Liver (tissue), 9 donors: ENCODE measurements around the gene SUCLG2. TPM values are rescaled to one million over a fixed set of nuclear protein-coding genes. Genes with fewer than 3 reads are reported as not detected.

Source experiments
- DNase-seq: peaks from one replicate; pipeline ENCODE4 v3.0.0-alpha.2; 2017; ENCODE audit warnings: low spot score
- H3K27ac ChIP-seq, 2 donors: one replicate each; pipeline ENCODE4 v1.7.0; 2013; ENCODE audit warnings: inconsistent platforms in 2 of 2, low read length in 2 of 2, control low read depth in 1 of 2, low read depth in 1 of 2, mild to moderate bottlenecking in 1 of 2
- H3K27me3 ChIP-seq, 4 donors: one replicate each; pipeline versions ENCODE4 v1.6.1 to v1.7.0; 2013; ENCODE audit warnings: low read length in 3 of 4, inconsistent platforms in 1 of 4, mild to moderate bottlenecking in 1 of 4, moderate library complexity in 1 of 4; ENCODE audit not compliant: control insufficient read depth in 4 of 4, insufficient read depth in 4 of 4
- H3K36me3 ChIP-seq, 4 donors: one replicate each; pipeline versions ENCODE4 v1.6.1 to v1.7.0; 2013; ENCODE audit warnings: low read length in 3 of 4, mild to moderate bottlenecking in 3 of 4, low read depth in 1 of 4, moderate library complexity in 1 of 4; ENCODE audit not compliant: control insufficient read depth in 4 of 4, insufficient read depth in 3 of 4
- H3K4me1 ChIP-seq, 4 donors: one replicate each; pipeline versions ENCODE4 v1.6.1 to v1.7.0; 2013; ENCODE audit warnings: low read length in 3 of 4, mild to moderate bottlenecking in 3 of 4, moderate library complexity in 1 of 4; ENCODE audit not compliant: control insufficient read depth in 4 of 4, insufficient read depth in 4 of 4
- H3K4me3 ChIP-seq, 3 donors: one replicate each; pipeline versions ENCODE4 v1.6.1 to v1.7.0; 2013; ENCODE audit warnings: low read length in 3 of 3, control low read depth in 1 of 3, low read depth in 1 of 3, mild to moderate bottlenecking in 1 of 3
- H3K9ac ChIP-seq, 2 donors: one replicate each; pipeline ENCODE4 v1.7.0; 2013; ENCODE audit warnings: low read length in 2 of 2, mild to moderate bottlenecking in 2 of 2, moderate library complexity in 2 of 2, control low read depth in 1 of 2, low read depth in 1 of 2
- H3K9me3 ChIP-seq, 4 donors: one replicate each; pipeline versions ENCODE4 v1.6.1 to v1.7.0; 2013; ENCODE audit warnings: low read length in 3 of 4; ENCODE audit not compliant: control insufficient read depth in 4 of 4
- EGR1 ChIP-seq, 2 donors: IDR thresholded peaks; 2 replicates each; pipeline ENCODE4 v1.6.1; 2016 to 2018; ENCODE audit warnings: antibody characterized with exemption in 2 of 2, low read depth in 2 of 2
- FOXA1 ChIP-seq: IDR thresholded peaks from 2 replicates; pipeline ENCODE4 v1.6.1; 2016; ENCODE audit warnings: antibody characterized with exemption
- FOXA2 ChIP-seq: IDR thresholded peaks from 2 replicates; pipeline ENCODE4 v1.6.1; 2016; ENCODE audit warnings: antibody characterized with exemption
- GABPA ChIP-seq, 2 donors: IDR thresholded peaks in 1 of 2; conservative IDR thresholded peaks in 1 of 2; 2 replicates each; pipeline ENCODE4 v1.6.1; 2016; ENCODE audit warnings: antibody characterized with exemption in 2 of 2, mild to moderate bottlenecking in 1 of 2, moderate library complexity in 1 of 2
- HNF4A ChIP-seq, 2 donors: conservative IDR thresholded peaks; 2 replicates each; pipeline ENCODE4 v1.6.1; 2016; ENCODE audit warnings: antibody characterized with exemption in 2 of 2, mild to moderate bottlenecking in 2 of 2
- HNF4G ChIP-seq: IDR thresholded peaks from 2 replicates; pipeline ENCODE4 v1.6.1; 2016; ENCODE audit warnings: antibody characterized with exemption
- JUND ChIP-seq, 2 donors: IDR thresholded peaks; 2 replicates each; pipeline ENCODE4 v1.6.1; 2016; ENCODE audit warnings: antibody characterized with exemption in 2 of 2
- NR2F2 ChIP-seq: IDR thresholded peaks from 2 replicates; pipeline ENCODE4 v1.6.1; 2016; ENCODE audit warnings: antibody characterized with exemption
- RAD21 ChIP-seq, 2 donors: IDR thresholded peaks; 2 replicates each; pipeline ENCODE4 v1.6.1; 2016; ENCODE audit warnings: antibody characterized with exemption in 2 of 2, mild to moderate bottlenecking in 2 of 2
- SP1 ChIP-seq: IDR thresholded peaks from 2 replicates; pipeline ENCODE4 v1.6.1; 2018; ENCODE audit warnings: antibody characterized with exemption, mild to moderate bottlenecking
- YY1 ChIP-seq: IDR thresholded peaks from 2 replicates; pipeline ENCODE4 v1.6.1; 2016; ENCODE audit warnings: antibody characterized with exemption, mild to moderate bottlenecking
- WGBS: extraction: QIAGEN DNeasy Blood & Tissue Kit; methylation state at CpG from one replicate; pipeline ENCODE4 v1.1.7; 2013; 5-methylcytosine and 5-hydroxymethylcytosine counted together
- polyA plus RNA-seq, 2 donors: library from polyadenylated mRNA; stranded (reverse) in 1 of 2; unstranded in 1 of 2; fragments of 200-250 nt in 1 of 2; fragments of >200 nt in 1 of 2; fragmentation: Nextera tagmentation in 1 of 2; extraction: Ambion mirVana in 1 of 2; gene quantifications; one replicate each; pipeline versions ENCODE4 v1.2.1 to v1.2.3, GENCODE V29; 2013 to 2015
- total RNA-seq, 2 donors: library from RNA; depleted of rRNA; stranded (reverse); fragments of >200 nt; gene quantifications; one replicate each; pipeline ENCODE4 v1.2.3, GENCODE V29; 2014
- TF ChIP-seq, protein P1 (sequence below): IDR thresholded peaks from 2 replicates; pipeline ENCODE4 v1.6.1; 2016; ENCODE audit warnings: antibody characterized with exemption, mild to moderate bottlenecking
- TF ChIP-seq, protein P2 (sequence below): IDR thresholded peaks from 2 replicates; pipeline ENCODE4 v1.6.1; 2016; ENCODE audit warnings: antibody characterized with exemption
- TF ChIP-seq, protein P3 (sequence below): IDR thresholded peaks from 2 replicates; pipeline ENCODE4 v1.6.1; 2016; ENCODE audit warnings: antibody characterized with exemption
- TF ChIP-seq, protein P4 (sequence below): fragments of 150-350 bp; IDR thresholded peaks from 2 replicates; pipeline ENCODE4 v1.5.1; 2017; ENCODE audit warnings: improper control_type of control experiment, low read depth, low read length; ENCODE audit not compliant: missing input control
- donor health status: healthy.
- donor health status: healthy.
- donor health status: healthy.
- donor health status: healthy.
- donor health status: healthy.

SUCLG2 gene
- total and polyA plus RNA-seq, 4 donors = 45.3 to 114 (median 92.8) TPM

DNA sequence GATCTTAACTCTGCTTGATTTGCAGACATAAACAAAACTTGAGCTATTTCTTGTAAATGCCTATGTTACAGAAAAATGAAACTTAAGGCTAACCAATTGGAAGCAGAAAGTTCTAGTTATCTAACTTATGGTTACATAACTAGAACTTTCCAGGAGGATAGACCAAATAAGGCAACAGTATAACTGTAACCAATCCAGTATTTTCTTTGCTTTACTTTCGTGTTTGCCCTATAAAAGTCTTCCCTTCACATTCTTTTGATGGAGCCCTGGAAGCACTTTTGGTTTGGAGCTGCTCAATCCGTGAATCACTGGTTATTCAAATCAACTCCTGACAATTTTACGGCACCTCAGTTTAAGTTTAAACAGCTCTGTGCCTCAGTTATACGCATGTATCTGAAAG, 164.6 kb downstream of the SUCLG2 start:
- TF ChIP-seq JUND (IDR thresholded peaks at IDR 0.05) (no peak), HNF4G (no peak), NR2F2 (no peak), HNF4A (conservative IDR thresholded peaks at IDR 0.05) (no peak), FOXA1 (no peak), GABPA (IDR thresholded peaks at IDR 0.05 in 1 of 2, conservative IDR thresholded peaks at IDR 0.05 in 1 of 2) (no peak), YY1 (no peak), FOXA2 (no peak), EGR1 (IDR thresholded peaks at IDR 0.05; ENCODE audit: low read depth in 2 of 2) (no peak), SP1 (no peak)
- TF ChIP-seq, protein P1, sequence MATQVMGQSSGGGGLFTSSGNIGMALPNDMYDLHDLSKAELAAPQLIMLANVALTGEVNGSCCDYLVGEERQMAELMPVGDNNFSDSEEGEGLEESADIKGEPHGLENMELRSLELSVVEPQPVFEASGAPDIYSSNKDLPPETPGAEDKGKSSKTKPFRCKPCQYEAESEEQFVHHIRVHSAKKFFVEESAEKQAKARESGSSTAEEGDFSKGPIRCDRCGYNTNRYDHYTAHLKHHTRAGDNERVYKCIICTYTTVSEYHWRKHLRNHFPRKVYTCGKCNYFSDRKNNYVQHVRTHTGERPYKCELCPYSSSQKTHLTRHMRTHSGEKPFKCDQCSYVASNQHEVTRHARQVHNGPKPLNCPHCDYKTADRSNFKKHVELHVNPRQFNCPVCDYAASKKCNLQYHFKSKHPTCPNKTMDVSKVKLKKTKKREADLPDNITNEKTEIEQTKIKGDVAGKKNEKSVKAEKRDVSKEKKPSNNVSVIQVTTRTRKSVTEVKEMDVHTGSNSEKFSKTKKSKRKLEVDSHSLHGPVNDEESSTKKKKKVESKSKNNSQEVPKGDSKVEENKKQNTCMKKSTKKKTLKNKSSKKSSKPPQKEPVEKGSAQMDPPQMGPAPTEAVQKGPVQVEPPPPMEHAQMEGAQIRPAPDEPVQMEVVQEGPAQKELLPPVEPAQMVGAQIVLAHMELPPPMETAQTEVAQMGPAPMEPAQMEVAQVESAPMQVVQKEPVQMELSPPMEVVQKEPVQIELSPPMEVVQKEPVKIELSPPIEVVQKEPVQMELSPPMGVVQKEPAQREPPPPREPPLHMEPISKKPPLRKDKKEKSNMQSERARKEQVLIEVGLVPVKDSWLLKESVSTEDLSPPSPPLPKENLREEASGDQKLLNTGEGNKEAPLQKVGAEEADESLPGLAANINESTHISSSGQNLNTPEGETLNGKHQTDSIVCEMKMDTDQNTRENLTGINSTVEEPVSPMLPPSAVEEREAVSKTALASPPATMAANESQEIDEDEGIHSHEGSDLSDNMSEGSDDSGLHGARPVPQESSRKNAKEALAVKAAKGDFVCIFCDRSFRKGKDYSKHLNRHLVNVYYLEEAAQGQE = no peak
- TF ChIP-seq, protein P2, sequence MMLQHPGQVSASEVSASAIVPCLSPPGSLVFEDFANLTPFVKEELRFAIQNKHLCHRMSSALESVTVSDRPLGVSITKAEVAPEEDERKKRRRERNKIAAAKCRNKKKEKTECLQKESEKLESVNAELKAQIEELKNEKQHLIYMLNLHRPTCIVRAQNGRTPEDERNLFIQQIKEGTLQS = no peak
- TF ChIP-seq, protein P3, sequence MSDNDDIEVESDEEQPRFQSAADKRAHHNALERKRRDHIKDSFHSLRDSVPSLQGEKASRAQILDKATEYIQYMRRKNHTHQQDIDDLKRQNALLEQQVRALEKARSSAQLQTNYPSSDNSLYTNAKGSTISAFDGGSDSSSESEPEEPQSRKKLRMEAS = no peak
- TF ChIP-seq, protein P4, sequence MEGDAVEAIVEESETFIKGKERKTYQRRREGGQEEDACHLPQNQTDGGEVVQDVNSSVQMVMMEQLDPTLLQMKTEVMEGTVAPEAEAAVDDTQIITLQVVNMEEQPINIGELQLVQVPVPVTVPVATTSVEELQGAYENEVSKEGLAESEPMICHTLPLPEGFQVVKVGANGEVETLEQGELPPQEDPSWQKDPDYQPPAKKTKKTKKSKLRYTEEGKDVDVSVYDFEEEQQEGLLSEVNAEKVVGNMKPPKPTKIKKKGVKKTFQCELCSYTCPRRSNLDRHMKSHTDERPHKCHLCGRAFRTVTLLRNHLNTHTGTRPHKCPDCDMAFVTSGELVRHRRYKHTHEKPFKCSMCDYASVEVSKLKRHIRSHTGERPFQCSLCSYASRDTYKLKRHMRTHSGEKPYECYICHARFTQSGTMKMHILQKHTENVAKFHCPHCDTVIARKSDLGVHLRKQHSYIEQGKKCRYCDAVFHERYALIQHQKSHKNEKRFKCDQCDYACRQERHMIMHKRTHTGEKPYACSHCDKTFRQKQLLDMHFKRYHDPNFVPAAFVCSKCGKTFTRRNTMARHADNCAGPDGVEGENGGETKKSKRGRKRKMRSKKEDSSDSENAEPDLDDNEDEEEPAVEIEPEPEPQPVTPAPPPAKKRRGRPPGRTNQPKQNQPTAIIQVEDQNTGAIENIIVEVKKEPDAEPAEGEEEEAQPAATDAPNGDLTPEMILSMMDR = no peak
- DNase-seq = no peak
- Histone ChIP-seq H3K9me3 (no peaks in the 10 kb centered on the region), H3K27ac (no peak overlapping the region), H3K27me3 (no peaks in the 10 kb centered on the region), H3K4me3 (no peak overlapping the region), H3K9ac (no peak overlapping the region), H3K36me3 (peaks cover 2 to 7% (median 4%) of the 10 kb centered on the region in 4 donors), H3K4me1 (no peaks in the 10 kb centered on the region)
- WGBS = 78% methylated on average over 4 of the region's 4 CpGs

DNA sequence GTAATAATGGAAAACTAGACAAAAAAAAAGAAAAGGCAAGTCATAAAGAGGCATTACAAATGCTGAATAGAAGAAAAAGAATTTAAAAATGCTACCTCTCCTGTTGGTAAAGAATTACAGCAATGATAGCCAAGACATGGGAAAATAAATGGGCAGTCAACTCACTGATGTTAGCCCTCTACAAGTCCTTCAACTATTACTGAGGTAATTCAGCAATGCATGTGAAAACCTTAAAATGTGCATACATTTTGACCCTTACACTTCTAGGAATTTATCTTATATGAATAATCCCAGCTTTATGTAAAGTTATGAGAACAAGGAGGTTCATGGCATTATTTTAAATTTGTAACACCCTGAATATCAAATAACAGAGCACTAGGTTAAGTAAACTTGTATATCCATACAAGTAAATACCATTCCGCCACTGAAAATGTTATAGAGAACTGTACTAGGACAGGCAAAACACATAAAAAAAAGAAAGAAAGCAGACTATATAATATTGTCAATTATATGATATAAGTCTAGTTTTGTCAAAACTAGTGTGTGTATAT, 166.8 kb downstream of the SUCLG2 start:
- H3K4me3 ChIP-seq = no peak overlapping the region
- H3K9me3 ChIP-seq = no peaks in the 10 kb centered on the region
- TF ChIP-seq RAD21 (IDR thresholded peaks at IDR 0.05) (no peak), SP1 (no peak), HNF4G (no peak), NR2F2 (no peak), GABPA (IDR thresholded peaks at IDR 0.05 in 1 of 2, conservative IDR thresholded peaks at IDR 0.05 in 1 of 2) (no peak), FOXA2 (no peak)
- TF ChIP-seq, protein P4 = no peak
- H3K9ac ChIP-seq = no peak overlapping the region
- H3K36me3 ChIP-seq = peaks cover 0 to 4% (median under 1%) of the 10 kb centered on the region in 4 donors
- H3K4me1 ChIP-seq = no peaks in the 10 kb centered on the region
- H3K27ac ChIP-seq = no peak overlapping the region
- WGBS = 97% methylated on average over 1 of the region's 1 CpG
- no peak for DNase-seq
- H3K27me3 ChIP-seq = no peaks in the 10 kb centered on the region
